NCI-H128 (cell line): ENCODE data around the gene RNF151.
"Not testable (repeated sequence)": the region's sequence is repeated elsewhere in the genome, so short reads cannot be mapped to it uniquely, and the experiment has no call there.

Experiments used
- DNase-seq: peaks from one replicate; lab custom pipeline; 2025; ENCODE audit not compliant: unreplicated experiment; lab: John Stamatoyannopoulos, UW

The RNF151 gene

DNA sequence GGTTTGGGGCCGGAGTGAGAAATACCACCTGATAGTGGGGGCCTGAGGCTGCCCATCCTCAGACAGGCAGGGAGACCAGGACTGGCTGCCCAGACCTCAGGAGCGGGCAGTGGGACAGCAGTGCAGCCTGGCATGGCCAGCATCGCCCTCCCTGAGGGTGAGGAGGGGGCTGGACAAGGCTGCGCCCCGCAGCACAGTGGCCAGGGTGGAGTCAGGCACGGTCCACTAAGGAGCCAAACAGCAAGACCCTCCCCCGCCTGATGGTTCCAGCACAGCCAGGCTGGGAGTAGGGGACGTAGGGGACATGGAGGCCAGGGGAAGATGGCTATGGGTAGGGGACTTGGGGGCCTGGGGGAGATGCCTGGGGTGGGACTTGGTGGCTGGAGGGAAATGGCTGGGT lies 39.7 kb downstream of the RNF151 start:
- no peak for DNase-seq

DNA sequence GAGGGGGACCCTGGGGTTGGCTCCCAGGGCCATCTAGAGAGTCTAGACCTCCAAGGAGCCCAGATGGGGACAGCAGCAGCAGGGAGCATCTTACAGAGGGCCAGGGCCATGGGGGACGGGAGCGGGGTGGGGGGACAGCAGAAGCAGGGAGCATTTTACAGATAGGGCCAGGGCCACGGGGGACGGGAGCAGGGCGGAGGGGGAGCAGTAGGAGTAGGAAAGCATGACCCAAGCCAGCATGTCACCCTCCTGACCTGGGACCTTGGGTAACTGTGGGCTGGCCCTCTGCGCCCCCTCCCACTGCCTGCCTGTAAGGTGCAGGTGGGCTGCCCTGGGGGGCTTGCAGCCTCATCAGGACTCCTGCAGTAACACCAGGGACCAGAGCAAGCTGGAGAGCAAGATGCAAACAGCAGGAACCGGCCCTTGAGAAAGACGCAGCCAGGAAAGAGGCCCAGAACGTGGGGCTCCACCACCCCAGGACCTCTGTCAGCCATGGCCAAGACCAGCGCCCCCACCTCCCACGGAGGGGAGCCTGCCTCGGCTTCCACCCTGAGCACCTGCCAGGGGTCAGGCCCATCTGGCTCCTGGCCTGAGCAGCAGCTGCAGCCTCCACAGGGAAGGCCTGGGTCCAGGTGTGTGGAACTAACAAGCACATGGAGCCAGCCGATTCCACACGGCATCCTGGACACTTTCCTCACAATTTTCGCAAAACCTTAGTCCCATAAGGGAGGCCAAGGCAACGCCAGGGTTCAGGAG lies 40.6 kb downstream of the RNF151 start:
- no peak for DNase-seq

DNA sequence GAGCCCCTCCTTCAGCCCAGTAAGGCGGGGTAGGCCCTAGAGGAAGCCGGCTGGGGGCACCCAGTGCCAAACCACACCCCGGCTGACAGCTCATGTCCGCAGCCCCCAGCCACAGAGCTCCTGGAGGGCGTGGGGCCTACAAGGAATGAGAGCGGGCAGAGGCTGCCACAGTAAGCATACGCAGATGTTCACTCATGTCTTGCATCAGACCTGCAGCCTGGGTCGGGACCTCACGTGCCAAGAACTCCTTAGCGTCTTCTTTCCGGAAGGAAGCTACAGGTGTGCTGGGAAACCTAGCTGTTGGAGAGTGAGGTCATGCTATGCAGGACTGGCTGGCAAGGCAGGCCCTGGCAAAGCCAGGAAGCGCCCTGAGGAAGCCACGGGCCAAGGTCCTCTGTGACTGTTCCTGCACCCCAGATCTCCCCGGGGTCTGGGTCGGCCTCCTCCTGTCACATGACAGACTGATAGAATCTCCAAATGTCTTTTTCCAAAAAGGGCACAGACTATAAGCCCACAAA lies 41.4 kb downstream of the RNF151 start:
- DNase-seq = no peak

DNA sequence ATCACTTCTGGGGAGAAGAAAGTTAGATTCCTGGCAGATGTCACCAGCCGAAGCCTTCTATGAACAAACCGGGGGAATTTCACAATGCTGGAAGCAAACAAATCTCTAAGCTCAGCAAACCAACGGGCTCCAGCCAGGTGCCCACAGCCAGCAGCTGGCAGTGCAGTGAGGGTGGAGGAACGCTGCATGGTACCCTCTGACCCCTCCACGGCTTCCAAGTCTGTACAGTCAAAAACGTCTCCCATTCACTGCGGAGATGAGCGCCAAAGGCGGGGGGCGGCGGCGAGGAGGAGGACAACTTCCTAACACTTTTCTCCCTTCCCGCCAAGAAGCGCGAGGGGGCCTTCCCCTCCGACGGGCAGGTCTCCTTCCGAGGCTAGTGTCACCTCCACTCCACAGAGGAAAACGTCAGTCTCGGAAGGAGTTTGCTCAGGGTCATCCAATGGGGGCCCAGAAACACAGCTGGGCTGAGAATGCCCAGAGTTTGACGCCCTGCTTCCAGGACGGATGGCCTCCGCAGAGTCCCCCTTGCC lies 42.0 kb downstream of the RNF151 start:
- no peak for DNase-seq

- no peak for DNase-seq
Observed at GRCh38 chr16:2009164-2009711, 42.6 kb downstream of the RNF151 start.

GRCh38 chr16:2009791-2010510 lies 43.3 kb downstream of the RNF151 start, which contains the start of gene ZNF598:
Gene ZNF598 (minus strand): TSS chr16:2009821.
- DNase-seq = no peak

GRCh38 chr16:2011726-2012125 lies 45.1 kb downstream of the RNF151 start:
- DNase-seq = not testable (repeated sequence)

- DNase-seq = no peak
Observed at GRCh38 chr16:2013527-2013926, 46.9 kb downstream of the RNF151 start.

DNA sequence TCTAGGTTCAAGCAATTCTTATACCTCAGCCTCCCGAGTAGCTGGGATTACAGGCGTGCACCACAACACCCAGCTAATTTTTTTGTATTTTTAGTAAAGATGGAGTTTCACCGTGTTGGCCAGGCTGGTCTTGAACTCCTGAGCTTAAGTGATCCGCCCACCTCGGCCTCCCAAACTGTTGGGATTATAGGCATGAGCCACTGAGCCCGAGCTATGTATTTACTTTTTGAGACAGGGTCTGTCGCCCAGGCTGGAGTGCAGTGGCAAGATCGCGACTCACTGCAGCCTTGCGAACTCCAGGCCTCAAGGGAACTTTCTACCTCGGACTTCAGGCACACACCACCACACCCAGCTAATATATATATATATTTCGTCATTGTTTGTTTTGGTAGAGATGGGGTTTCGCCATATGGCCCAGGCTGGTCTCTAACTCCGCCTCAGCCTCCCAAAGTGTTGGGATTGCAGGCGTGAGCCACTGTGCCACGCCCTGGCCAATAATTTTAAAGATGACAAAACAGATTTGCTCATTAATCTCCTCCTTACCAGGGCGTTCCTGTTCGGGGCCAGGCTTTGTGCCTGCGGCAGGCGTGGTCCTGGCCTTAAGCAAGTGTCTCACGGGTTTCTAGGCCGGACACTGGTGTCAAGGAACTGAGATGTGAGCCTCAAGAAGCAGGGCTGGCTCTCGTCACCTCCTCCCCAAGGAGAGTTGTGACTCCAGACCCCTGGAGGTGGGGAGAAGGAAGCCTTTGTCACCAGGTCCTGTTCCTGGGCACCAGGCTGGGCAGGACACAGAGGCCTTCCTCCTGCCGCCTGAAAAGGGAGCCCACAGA lies 48.7 kb downstream of the RNF151 start:
- DNase-seq = no peak

DNA sequence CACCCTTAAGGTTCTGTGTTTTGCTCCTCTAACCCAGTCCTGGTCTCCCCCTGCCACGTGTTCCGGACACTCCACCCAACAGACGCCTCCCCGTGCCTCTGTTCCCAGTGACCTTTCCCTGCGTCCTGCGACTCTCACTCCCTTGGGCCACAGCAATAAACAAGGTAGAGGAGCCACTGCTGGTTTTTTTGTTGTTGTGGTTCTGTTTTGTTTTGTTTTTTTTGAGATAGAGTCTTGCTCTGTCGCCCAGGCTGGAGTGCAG lies 49.2 kb downstream of the RNF151 start:
- DNase-seq = no peak

DNA sequence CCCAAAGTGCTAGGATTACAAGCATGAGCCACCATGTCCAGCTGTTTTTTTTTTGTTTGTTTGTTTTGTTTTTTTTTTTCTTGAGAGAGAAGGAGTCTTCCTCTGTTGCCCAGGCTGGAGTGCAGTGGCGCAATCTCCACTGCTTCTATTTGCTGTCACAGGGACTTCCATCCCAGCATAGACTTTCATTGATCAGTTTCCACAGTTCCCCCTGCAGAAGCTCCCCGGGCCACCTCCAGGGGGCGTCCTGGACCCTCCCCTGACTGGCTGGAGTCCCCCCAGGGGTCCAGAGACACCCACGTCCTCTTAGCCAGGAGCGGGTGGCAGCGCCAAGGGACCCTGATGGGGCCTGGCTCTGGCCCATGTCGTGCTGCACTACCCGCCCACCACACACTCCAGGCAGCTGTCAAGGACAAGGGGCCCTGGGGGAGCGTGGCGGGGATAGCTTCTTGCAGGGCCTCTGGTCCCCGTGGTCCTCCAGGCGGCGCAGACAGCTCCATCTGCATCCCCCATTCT lies 49.8 kb downstream of the RNF151 start:
- DNase-seq = no peak
